ENCODE measurements around the gene SIPA1L3.

The SIPA1L3 gene

DNA sequence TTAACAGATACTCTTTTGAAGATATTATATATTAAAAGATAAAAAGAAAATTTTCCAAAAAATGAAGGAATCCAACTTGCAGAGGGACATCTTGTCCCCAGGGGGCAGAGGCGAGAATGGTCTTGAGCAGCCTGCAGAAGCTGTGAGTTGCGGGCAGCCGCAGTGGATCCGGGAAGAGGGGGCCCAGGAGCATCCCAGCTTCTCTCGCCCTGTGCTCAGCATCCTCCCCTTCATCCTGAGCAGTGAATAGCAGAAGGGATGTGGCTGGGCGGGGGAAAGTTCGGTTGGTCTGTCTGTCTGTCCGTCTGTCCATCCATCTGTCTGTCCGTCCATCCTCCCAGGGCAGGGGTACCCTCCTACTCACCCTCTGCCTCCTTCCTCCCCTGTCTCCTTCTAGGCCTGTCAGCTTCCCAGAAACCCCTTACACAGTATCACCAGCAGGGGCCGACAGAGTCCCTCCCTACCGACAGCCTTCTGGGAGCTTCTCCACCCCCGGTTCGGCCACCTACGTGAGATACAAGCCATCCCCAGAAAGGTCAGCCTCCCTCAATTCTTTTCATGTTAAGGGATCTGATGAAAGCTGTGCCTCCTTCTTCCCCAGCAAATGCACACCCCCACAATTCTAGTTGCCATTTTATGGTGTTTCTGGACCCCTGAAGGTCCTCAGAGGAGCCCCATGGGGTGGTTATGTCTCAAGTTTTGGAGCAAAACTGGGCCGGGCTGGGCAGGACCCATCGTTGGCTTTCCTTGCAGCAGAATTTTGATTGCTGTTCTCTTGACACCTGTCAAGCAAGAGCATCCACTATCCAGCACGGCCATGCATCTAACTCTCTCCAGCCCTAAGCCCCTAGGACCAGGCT lies 235.4 kb downstream of the SIPA1L3 start (continued):
- TF ChIP-seq ZNF785 (tag by site-specific recombination; IDR thresholded peaks at IDR 0.05) (no peak), ZNF777 (tag by site-specific recombination; IDR thresholded peaks at IDR 0.05; ENCODE audit: borderline replicate concordance) (no peak), ZNF768 (tag by site-specific recombination; IDR thresholded peaks at IDR 0.05) (no peak), ZNF626 (tag by site-specific recombination; IDR thresholded peaks at IDR 0.05) (no peak), ZNF670 (tag by site-specific recombination; IDR thresholded peaks at IDR 0.05; ENCODE audit: low read depth) (no peak), ZNF488 (tag by site-specific recombination; IDR thresholded peaks at IDR 0.05) (no peak), ZNF266 (tag by site-specific recombination; IDR thresholded peaks at IDR 0.05; ENCODE audit: low read depth) (no peak), ZNF23 (tag by site-specific recombination; IDR thresholded peaks at IDR 0.05; ENCODE audit: borderline replicate concordance) (no peak), ZNF514 (tag by site-specific recombination; IDR thresholded peaks at IDR 0.05) (no peak), ZNF776 (tag by site-specific recombination; IDR thresholded peaks at IDR 0.05; ENCODE audit: borderline replicate concordance) (no peak), ZBTB10 (tag by site-specific recombination; IDR thresholded peaks at IDR 0.05) (no peak), ZNF704 (tag by site-specific recombination; IDR thresholded peaks at IDR 0.05) (no peak), ZNF830 (tag by site-specific recombination; IDR thresholded peaks at IDR 0.05; ENCODE audit: low read depth) (no peak), ZNF133 (tag by site-specific recombination; IDR thresholded peaks at IDR 0.05) (no peak), ZNF658 (tag by site-specific recombination; IDR thresholded peaks at IDR 0.05) (no peak), ZNF433 (tag by site-specific recombination; IDR thresholded peaks at IDR 0.05; ENCODE audit: low read depth) (no peak), ZNF501 (tag by site-specific recombination; IDR thresholded peaks at IDR 0.05) (no peak), ZBTB20 (tag by site-specific recombination; IDR thresholded peaks at IDR 0.05) (peak; percentile 46; the same call in 1 of the 2 replicates), ZNF354C (tag by site-specific recombination; IDR thresholded peaks at IDR 0.05; ENCODE audit: borderline replicate concordance, low read depth) (no peak), ZNF624 (tag by site-specific recombination; IDR thresholded peaks at IDR 0.05) (no peak), PRDM1 (tag by site-specific recombination; IDR thresholded peaks at IDR 0.05) (no peak), ZNF214 (tag by site-specific recombination; IDR thresholded peaks at IDR 0.05; ENCODE audit: borderline replicate concordance) (no peak), KLF7 (tag by site-specific recombination; IDR thresholded peaks at IDR 0.05; ENCODE audit: borderline replicate concordance) (no peak), ZNF221 (tag by site-specific recombination; IDR thresholded peaks at IDR 0.05; ENCODE audit: borderline replicate concordance) (no peak), ZNF548 (tag by site-specific recombination; IDR thresholded peaks at IDR 0.05) (no peak)
- TF ChIP-seq, protein P1, sequence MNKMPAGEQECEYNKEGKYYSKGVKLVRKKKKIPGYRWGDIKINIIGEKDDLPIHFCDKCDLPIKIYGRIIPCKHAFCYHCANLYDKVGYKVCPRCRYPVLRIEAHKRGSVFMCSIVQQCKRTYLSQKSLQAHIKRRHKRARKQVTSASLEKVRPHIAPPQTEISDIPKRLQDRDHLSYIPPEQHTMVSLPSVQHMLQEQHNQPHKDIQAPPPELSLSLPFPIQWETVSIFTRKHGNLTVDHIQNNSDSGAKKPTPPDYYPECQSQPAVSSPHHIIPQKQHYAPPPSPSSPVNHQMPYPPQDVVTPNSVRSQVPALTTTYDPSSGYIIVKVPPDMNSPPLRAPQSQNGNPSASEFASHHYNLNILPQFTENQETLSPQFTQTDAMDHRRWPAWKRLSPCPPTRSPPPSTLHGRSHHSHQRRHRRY (tag by site-specific recombination; IDR thresholded peaks at IDR 0.05), result no peak
- TF ChIP-seq, protein P2, sequence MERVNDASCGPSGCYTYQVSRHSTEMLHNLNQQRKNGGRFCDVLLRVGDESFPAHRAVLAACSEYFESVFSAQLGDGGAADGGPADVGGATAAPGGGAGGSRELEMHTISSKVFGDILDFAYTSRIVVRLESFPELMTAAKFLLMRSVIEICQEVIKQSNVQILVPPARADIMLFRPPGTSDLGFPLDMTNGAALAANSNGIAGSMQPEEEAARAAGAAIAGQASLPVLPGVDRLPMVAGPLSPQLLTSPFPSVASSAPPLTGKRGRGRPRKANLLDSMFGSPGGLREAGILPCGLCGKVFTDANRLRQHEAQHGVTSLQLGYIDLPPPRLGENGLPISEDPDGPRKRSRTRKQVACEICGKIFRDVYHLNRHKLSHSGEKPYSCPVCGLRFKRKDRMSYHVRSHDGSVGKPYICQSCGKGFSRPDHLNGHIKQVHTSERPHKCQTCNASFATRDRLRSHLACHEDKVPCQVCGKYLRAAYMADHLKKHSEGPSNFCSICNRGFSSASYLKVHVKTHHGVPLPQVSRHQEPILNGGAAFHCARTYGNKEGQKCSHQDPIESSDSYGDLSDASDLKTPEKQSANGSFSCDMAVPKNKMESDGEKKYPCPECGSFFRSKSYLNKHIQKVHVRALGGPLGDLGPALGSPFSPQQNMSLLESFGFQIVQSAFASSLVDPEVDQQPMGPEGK (tag by site-specific recombination; IDR thresholded peaks at IDR 0.05), result peak; percentile 41
- TF ChIP-seq, protein P3, sequence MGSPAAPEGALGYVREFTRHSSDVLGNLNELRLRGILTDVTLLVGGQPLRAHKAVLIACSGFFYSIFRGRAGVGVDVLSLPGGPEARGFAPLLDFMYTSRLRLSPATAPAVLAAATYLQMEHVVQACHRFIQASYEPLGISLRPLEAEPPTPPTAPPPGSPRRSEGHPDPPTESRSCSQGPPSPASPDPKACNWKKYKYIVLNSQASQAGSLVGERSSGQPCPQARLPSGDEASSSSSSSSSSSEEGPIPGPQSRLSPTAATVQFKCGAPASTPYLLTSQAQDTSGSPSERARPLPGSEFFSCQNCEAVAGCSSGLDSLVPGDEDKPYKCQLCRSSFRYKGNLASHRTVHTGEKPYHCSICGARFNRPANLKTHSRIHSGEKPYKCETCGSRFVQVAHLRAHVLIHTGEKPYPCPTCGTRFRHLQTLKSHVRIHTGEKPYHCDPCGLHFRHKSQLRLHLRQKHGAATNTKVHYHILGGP (tag by site-specific recombination; IDR thresholded peaks at IDR 0.05), result no peak
- TF ChIP-seq, protein P4, sequence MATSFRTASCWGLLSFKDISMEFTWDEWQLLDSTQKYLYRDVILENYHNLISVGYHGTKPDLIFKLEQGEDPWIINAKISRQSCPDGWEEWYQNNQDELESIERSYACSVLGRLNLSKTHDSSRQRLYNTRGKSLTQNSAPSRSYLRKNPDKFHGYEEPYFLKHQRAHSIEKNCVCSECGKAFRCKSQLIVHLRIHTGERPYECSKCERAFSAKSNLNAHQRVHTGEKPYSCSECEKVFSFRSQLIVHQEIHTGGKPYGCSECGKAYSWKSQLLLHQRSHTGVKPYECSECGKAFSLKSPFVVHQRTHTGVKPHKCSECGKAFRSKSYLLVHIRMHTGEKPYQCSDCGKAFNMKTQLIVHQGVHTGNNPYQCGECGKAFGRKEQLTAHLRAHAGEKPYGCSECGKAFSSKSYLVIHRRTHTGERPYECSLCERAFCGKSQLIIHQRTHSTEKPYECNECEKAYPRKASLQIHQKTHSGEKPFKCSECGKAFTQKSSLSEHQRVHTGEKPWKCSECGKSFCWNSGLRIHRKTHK (tag by site-specific recombination; IDR thresholded peaks at IDR 0.05), result no peak
